ENCODE results near the gene NR1H2. TPM values are rescaled to one million over a fixed set of nuclear protein-coding genes. Genes with fewer than 3 reads are reported as not detected.

NR1H2 gene
- polyA plus RNA-seq, 1 experiment, result 23.7 TPM

DNA sequence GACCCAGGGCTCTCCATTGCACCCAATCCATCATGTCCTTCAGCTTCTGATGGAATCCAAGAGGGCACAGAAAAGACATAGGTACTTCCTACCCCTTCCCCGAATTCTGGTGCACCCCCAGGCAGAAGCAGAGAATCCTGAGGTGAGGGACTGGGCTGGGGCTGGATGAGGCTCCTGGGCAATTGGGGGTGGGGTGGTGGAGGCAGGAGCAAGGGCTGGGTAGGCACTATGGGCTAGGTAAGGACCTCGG is 44.3 kb upstream of the NR1H2 start:
- no peak for DNase-seq (ENCODE audit: low read depth, low spot score)
- Histone ChIP-seq H3K9me3 (ENCODE audit: control insufficient read depth, insufficient read depth, low read length) (peaks cover 27% of the 10 kb centered on the region), H3K27me3 (ENCODE audit: control insufficient read depth, insufficient read depth, low read length) (peaks cover 46% of the 10 kb centered on the region), H3K27ac (ENCODE audit: low read depth, low read length) (no peak overlapping the region), H3K4me3 (ENCODE audit: low read depth, low read length) (no peak overlapping the region)
- TF ChIP-seq, protein P1, sequence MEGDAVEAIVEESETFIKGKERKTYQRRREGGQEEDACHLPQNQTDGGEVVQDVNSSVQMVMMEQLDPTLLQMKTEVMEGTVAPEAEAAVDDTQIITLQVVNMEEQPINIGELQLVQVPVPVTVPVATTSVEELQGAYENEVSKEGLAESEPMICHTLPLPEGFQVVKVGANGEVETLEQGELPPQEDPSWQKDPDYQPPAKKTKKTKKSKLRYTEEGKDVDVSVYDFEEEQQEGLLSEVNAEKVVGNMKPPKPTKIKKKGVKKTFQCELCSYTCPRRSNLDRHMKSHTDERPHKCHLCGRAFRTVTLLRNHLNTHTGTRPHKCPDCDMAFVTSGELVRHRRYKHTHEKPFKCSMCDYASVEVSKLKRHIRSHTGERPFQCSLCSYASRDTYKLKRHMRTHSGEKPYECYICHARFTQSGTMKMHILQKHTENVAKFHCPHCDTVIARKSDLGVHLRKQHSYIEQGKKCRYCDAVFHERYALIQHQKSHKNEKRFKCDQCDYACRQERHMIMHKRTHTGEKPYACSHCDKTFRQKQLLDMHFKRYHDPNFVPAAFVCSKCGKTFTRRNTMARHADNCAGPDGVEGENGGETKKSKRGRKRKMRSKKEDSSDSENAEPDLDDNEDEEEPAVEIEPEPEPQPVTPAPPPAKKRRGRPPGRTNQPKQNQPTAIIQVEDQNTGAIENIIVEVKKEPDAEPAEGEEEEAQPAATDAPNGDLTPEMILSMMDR (IDR thresholded peaks at IDR 0.05; ENCODE audit: low read depth, low read length), result no peak
- CTCF ChIA-PET, result no interaction called here
- POLR2A ChIA-PET, result no interaction called here

DNA sequence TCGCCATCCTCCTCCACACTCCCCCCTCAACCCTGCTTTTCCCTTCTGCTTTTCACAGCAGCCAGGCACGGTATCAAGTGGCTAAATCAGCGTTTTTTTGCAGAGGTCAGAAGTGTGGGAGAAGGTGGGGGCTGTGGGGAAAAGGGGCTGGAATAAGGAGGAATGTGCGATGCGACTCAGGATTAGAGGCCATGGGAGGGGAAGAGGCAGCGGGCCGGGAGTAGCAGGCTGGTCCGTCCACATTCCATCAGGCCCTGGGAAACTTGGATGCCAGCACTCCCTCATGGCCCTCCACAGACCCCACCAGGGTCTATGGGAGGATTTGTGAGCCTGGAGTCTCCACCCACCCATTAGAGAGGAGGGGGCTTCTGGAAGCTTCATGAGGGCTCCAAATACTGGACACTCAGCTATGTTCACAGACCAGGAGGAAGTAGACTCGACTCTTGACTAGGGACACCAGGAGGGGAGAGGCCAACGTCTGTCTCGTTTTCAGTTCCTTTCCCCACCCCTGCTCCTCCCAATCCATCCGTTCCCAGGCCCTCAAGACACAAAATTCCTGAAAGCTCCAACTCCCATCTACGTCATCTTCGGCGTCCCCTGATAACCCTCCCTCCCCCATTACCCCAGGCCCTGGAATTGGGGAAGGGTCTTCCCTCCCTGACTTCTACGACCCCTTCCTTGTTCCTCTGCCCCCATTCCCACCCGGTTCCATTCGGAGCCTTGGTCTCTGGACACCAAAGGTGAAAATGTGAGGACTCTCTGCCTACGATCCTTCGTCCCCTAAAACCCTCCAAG is 43.8 kb upstream of the NR1H2 start:
- CTCF ChIA-PET, result interaction anchor here (0.5 kb wide), 1 partner anchor 35 kb away, joined by 10 read pairs; no protein-coding TSS in a partner anchor

DNA sequence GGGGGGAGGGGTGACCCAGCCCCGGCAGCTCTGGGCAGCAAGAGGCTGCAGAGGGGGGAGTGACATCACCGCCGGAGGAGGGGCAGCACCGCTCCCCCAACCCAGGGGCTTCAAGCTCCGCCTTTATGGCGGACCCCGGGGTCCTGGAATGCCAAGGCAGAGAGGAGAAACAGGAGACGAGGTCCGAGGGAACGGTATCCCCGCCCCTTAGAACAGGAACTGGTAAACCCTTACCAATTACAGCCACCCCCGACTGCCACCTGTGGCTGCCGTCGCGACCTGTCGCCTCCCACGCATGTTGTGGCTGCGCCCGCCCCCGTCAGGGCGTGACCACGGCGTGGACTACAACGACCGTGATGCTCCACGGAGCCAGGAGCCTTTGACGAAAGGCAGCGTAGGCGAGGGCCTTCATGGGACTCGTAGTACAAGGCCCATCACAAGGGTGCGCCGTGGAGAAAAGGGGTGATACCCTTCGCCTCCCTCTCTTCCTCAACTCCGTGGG is 43.0 kb upstream of the NR1H2 start:
- CTCF ChIA-PET, result interaction anchor here (0.5 kb wide), 1 partner anchor 34 kb away, joined by 10 read pairs; no protein-coding TSS in a partner anchor
- Histone ChIP-seq H3K27ac (ENCODE audit: low read depth, low read length) (no peak overlapping the region), H3K4me3 (ENCODE audit: low read depth, low read length) (peak overlapping the region; percentile 61), H3K27me3 (ENCODE audit: control insufficient read depth, insufficient read depth, low read length) (peaks cover 35% of the 10 kb centered on the region), H3K9me3 (ENCODE audit: control insufficient read depth, insufficient read depth, low read length) (peaks cover 27% of the 10 kb centered on the region)
- POLR2A ChIA-PET, result no interaction called here
- TF ChIP-seq, protein P1 (IDR thresholded peaks at IDR 0.05; ENCODE audit: low read depth, low read length), result peak; percentile 22; the same call in 1 of the 2 replicates
- peak; percentile 39 for DNase-seq (ENCODE audit: low read depth, low spot score)

More for the DNA sequence above, 43.8 kb upstream of the NR1H2 start:
- Histone ChIP-seq H3K9me3 (ENCODE audit: control insufficient read depth, insufficient read depth, low read length) (peaks cover 27% of the 10 kb centered on the region), H3K27ac (ENCODE audit: low read depth, low read length) (no peak overlapping the region), H3K4me3 (ENCODE audit: low read depth, low read length) (no peak overlapping the region), H3K27me3 (ENCODE audit: control insufficient read depth, insufficient read depth, low read length) (peaks cover 41% of the 10 kb centered on the region)
- no peak for DNase-seq (ENCODE audit: low read depth, low spot score)
- TF ChIP-seq, protein P1 (IDR thresholded peaks at IDR 0.05; ENCODE audit: low read depth, low read length), result no peak
- POLR2A ChIA-PET, result no interaction called here

DNA sequence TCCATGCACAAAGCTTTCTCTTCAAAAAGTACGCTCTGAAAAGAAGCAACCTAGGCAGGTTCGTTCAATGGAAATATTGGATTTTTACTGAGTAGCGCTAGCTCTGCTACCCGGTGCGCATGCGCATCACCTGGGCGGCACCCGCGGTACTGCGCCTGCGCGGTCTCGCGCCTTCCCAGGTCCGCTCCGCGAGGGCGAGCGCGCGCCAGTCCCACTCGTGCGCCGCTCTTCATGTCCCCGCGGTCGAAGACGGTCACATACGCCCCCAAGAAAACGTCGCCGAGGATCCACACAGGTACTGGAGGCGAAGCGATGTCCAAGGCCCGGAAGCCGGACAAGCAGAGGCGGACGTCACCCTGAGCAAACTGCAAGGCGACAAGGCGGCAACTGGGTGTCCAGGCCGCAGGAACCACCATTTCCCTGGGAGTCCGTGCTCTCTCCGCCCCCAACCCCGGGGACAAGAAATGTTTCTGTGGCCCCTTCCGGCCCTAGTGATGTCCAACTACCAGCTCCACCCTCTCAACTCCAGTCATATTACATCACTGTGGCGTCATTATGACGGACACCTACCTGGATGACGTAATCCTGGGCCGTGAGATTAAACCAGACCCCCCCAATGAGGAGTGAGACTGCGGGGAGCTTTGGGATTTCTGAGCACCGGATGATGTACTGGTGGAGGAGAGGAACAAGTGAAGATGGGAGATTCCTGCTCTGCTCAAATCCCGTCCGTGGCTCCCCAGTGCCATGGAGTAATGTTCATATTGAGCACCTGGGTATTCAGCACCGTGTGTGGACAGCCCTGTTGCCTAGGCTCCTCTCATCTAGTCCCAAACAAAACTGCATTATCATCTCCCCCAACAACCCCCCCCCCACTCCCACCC is 42.3 kb upstream of the NR1H2 start:
- H3K4me3 ChIP-seq (ENCODE audit: low read depth, low read length), result peak overlapping the region; percentile 61
- TF ChIP-seq, protein P1 (IDR thresholded peaks at IDR 0.05; ENCODE audit: low read depth, low read length), result no peak
- ChIA-PET CTCF (no interaction called here), POLR2A (no interaction called here)
- DNase-seq (ENCODE audit: low read depth, low spot score), result peak; percentile 7
- H3K9me3 ChIP-seq (ENCODE audit: control insufficient read depth, insufficient read depth, low read length), result peaks cover 27% of the 10 kb centered on the region
- H3K27ac ChIP-seq (ENCODE audit: low read depth, low read length), result no peak overlapping the region
- H3K27me3 ChIP-seq (ENCODE audit: control insufficient read depth, insufficient read depth, low read length), result peaks cover 32% of the 10 kb centered on the region
